HEK293T (cell line): ENCODE data around the gene SYNGR1.
A peak's percentile ranks its signal among the peaks of the same experiment; 100 is the strongest.
"Not testable (repeated sequence)": the region's sequence is repeated elsewhere in the genome, so short reads cannot be mapped to it uniquely, and the experiment has no call there.

ENCODE experiments used
- CTCF ChIA-PET: fragments of 350-600 bp; formaldehyde crosslinking; extraction: SDS; loops from one replicate; lab custom pipeline; 2021; ENCODE audit warnings: antibody characterized with exemption, inconsistent platforms; lab: Yijun Ruan, JAX
- POLR2A ChIA-PET: fragments of 350-600 bp; formaldehyde crosslinking; extraction: SDS; loops from one replicate; lab custom pipeline; 2020; ENCODE audit warnings: antibody characterized with exemption, inconsistent platforms; lab: Yijun Ruan, JAX
- DNase-seq: peaks from one replicate; pipeline ENCODE4 v3.0.0; 2012; ENCODE audit warnings: mixed read lengths; ENCODE audit errors: extremely low spot score
- ARNT ChIP-seq: fragments of 450-650 bp; IDR thresholded peaks from 2 replicates; pipeline ENCODE4 v1.6.1; 2017; ENCODE audit warnings: mild to moderate bottlenecking
- BHLHE40 ChIP-seq: fragments of 450-650 bp; IDR thresholded peaks from 2 replicates; pipeline ENCODE4 v1.6.1; 2016; ENCODE audit warnings: mild to moderate bottlenecking, moderate library complexity, borderline replicate concordance
- CTBP1 ChIP-seq: fragments of 450-650 bp; IDR thresholded peaks from 2 replicates; pipeline ENCODE4 v1.6.1; 2016; ENCODE audit warnings: borderline replicate concordance
- ELF4 ChIP-seq: fragments of 450-650 bp; IDR thresholded peaks from 2 replicates; pipeline ENCODE4 v1.6.1; 2017; ENCODE audit warnings: antibody characterized with exemption
- FOXA1 ChIP-seq: fragments of 450-650 bp; IDR thresholded peaks from 2 replicates; pipeline ENCODE4 v1.6.1; 2016; ENCODE audit warnings: mild to moderate bottlenecking
- FOXK2 ChIP-seq: fragments of 450-650 bp; IDR thresholded peaks from 2 replicates; pipeline ENCODE4 v1.6.1; 2016; ENCODE audit warnings: mild to moderate bottlenecking
- FOXM1 ChIP-seq: fragments of 450-650 bp; IDR thresholded peaks from 2 replicates; pipeline ENCODE4 v1.6.1; 2017; ENCODE audit warnings: mild to moderate bottlenecking, borderline replicate concordance
- HDGF ChIP-seq: fragments of 450-650 bp; IDR thresholded peaks from 2 replicates; pipeline ENCODE4 v1.6.1; 2017; ENCODE audit warnings: antibody characterized with exemption, borderline replicate concordance
- L3MBTL2 ChIP-seq: fragments of 450-650 bp; conservative IDR thresholded peaks from 2 replicates; pipeline ENCODE4 v1.6.1; 2016; ENCODE audit warnings: mild to moderate bottlenecking
- LEF1 ChIP-seq: fragments of 450-650 bp; IDR thresholded peaks from 2 replicates; pipeline ENCODE4 v1.6.1; 2017; ENCODE audit warnings: mild to moderate bottlenecking, borderline replicate concordance
- NFRKB ChIP-seq: fragments of 450-650 bp; IDR thresholded peaks from 2 replicates; pipeline ENCODE4 v1.6.1; 2016; ENCODE audit warnings: mild to moderate bottlenecking, moderate library complexity
- SP1 ChIP-seq: fragments of 450-650 bp; IDR thresholded peaks from 2 replicates; pipeline ENCODE4 v1.6.1; 2017
- SUZ12 ChIP-seq: fragments of 450-650 bp; IDR thresholded peaks from 2 replicates; pipeline ENCODE4 v1.6.1; 2016; ENCODE audit warnings: mild to moderate bottlenecking
- TARDBP ChIP-seq: fragments of 450-650 bp; IDR thresholded peaks from 2 replicates; pipeline ENCODE4 v1.6.1; 2016
- ZNF384 ChIP-seq: fragments of 450-650 bp; IDR thresholded peaks from 2 replicates; pipeline ENCODE4 v1.6.1; 2016
- TF ChIP-seq, protein P1 (sequence below): fragments of 450-650 bp; IDR thresholded peaks from 2 replicates; pipeline ENCODE4 v1.6.1; 2016

Gene SYNGR1

GRCh38 chr22:39409516-39410029 lies 59.8 kb downstream of the SYNGR1 start:
- CTCF ChIA-PET = no interaction called here
- POLR2A ChIA-PET = interaction anchor here (3.6 kb wide), 1 partner anchor 10 kb away, joined by 15 read pairs; the partner anchor contains the start of gene TAB1
- TF ChIP-seq BHLHE40 = no peak
- TF ChIP-seq ZNF384 = no peak
- no peak for TF ChIP-seq ELF4
- no peak for TF ChIP-seq FOXM1
- TF ChIP-seq HDGF = no peak
- TF ChIP-seq, protein P1, sequence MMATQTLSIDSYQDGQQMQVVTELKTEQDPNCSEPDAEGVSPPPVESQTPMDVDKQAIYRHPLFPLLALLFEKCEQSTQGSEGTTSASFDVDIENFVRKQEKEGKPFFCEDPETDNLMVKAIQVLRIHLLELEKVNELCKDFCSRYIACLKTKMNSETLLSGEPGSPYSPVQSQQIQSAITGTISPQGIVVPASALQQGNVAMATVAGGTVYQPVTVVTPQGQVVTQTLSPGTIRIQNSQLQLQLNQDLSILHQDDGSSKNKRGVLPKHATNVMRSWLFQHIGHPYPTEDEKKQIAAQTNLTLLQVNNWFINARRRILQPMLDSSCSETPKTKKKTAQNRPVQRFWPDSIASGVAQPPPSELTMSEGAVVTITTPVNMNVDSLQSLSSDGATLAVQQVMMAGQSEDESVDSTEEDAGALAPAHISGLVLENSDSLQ = no peak
- no peak for DNase-seq

GRCh38 chr22:39410264-39410663 lies 60.5 kb downstream of the SYNGR1 start:
- POLR2A ChIA-PET = interaction anchor here (3.6 kb wide), 1 partner anchor 11 kb away, joined by 15 read pairs; the partner anchor contains the start of gene TAB1
- CTCF ChIA-PET = no interaction called here
- no peak for DNase-seq
- no peak for TF ChIP-seq SP1
- TF ChIP-seq, protein P1 = no peak
- no peak for TF ChIP-seq L3MBTL2
- no peak for TF ChIP-seq ELF4
- TF ChIP-seq FOXA1 = no peak
- TF ChIP-seq NFRKB = no peak
- TF ChIP-seq FOXK2 = no peak
- TF ChIP-seq ARNT = no peak
- TF ChIP-seq BHLHE40 = no peak
- TF ChIP-seq ZNF384 = no peak
- TF ChIP-seq TARDBP = no peak

- DNase-seq, CTCF ChIA-PET: not testable (repeated sequence)
- POLR2A ChIA-PET = interaction anchor here (2.4 to 3.6 kb wide), 2 partner anchors 12 to 92 kb away, joined by 7 to 15 read pairs; partner anchors contain the start of genes RPL3 and TAB1
Measured at GRCh38 chr22:39411828-39412365, 62.1 kb downstream of the SYNGR1 start.

- DNase-seq = not testable (repeated sequence)
- ChIA-PET POLR2A (interaction anchor here (1.4 to 2.4 kb wide), 2 partner anchors 8 to 93 kb away, joined by 3 to 7 read pairs; partner anchors contain the start of gene RPL3), CTCF (interaction anchor here (0.5 kb wide), 1 partner anchor 76 kb away, joined by 5 read pairs; no protein-coding TSS in a partner anchor)
- peak; percentile 84 for TF ChIP-seq ZNF384
Measured at GRCh38 chr22:39413204-39413603, 63.4 kb downstream of the SYNGR1 start.

GRCh38 chr22:39414377-39414776 lies 64.6 kb downstream of the SYNGR1 start:
- POLR2A ChIA-PET = interaction anchor here (0.6 to 1.4 kb wide), 2 partner anchors 10 to 106 kb away, joined by 3 to 4 read pairs; partner anchors contain the start of gene ATF4
- TF ChIP-seq ARNT = no peak
- no peak for TF ChIP-seq TARDBP
- TF ChIP-seq CTBP1 = no peak
- no peak for TF ChIP-seq SP1
- no peak for TF ChIP-seq FOXA1
- no peak for TF ChIP-seq FOXK2
- TF ChIP-seq LEF1 = no peak
- no peak for TF ChIP-seq HDGF
- TF ChIP-seq FOXM1 = no peak
- TF ChIP-seq, protein P1 = no peak
- no peak for TF ChIP-seq ELF4
- no peak for TF ChIP-seq BHLHE40
- TF ChIP-seq SUZ12 = no peak
- DNase-seq = no peak
- CTCF ChIA-PET = interaction anchor here (1.4 kb wide), 1 partner anchor 23 kb away, joined by 3 read pairs; no protein-coding TSS in a partner anchor

DNA sequence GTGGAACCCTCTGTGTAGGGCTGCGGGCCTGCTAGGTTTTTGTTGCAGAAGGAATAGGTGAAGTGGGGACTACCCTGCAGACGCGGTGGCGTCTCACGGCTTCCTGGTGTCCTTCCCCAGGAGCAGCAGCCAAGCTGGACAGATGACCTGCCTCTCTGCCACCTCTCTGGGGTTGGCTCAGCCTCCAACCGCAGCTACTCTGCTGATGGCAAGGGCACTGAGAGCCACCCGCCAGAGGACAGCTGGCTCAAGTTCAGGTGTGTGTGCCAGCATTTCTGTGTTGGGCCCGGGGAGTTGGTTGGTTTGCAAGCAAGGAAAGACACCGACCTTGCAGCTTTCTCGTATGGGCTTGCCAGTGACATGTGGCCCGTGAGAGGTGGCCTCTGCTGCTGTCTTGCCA lies 65.1 kb downstream of the SYNGR1 start:
- POLR2A ChIA-PET = no interaction called here
- CTCF ChIA-PET = interaction anchor here (1.4 kb wide), 1 partner anchor 22 kb away, joined by 3 read pairs; no protein-coding TSS in a partner anchor
- DNase-seq = no peak
- TF ChIP-seq LEF1 (no peak), TARDBP (no peak), HDGF (no peak), FOXK2 (no peak), ELF4 (no peak)

- ChIA-PET CTCF (interaction anchor here (1.4 kb wide), 1 partner anchor 22 kb away, joined by 3 read pairs; no protein-coding TSS in a partner anchor), POLR2A (interaction anchor here (1.5 kb wide), 1 partner anchor 96 kb away, joined by 4 read pairs; the partner anchor contains the start of gene RPL3)
Measured at GRCh38 chr22:39415506-39415905, 65.7 kb downstream of the SYNGR1 start.

More at GRCh38 chr22:39415506-39415905, 65.7 kb downstream of the SYNGR1 start:
- no peak for TF ChIP-seq TARDBP
- TF ChIP-seq FOXA1 = no peak
- TF ChIP-seq ELF4 = no peak
- TF ChIP-seq FOXM1 = no peak
- no peak for TF ChIP-seq FOXK2
- no peak for TF ChIP-seq NFRKB
- DNase-seq = no peak
